Muscle layer of colon (tissue), 2 donors: Measurements from ENCODE around the gene UNC93A.
"Not testable (repeated sequence)": the region's sequence is repeated elsewhere in the genome, so short reads cannot be mapped to it uniquely, and the experiment has no call there.

Source experiments
- H3K27ac ChIP-seq: one replicate; pipeline ENCODE4 v1.7.0; 2013; ENCODE audit warnings: low read depth, mild to moderate bottlenecking, low read length, moderate library complexity
- H3K27me3 ChIP-seq, 2 donors: one replicate each; pipeline ENCODE4 v1.7.0; 2013; ENCODE audit warnings: low read length in 2 of 2, mild to moderate bottlenecking in 2 of 2; ENCODE audit not compliant: insufficient read depth in 2 of 2, control insufficient read depth in 1 of 2
- H3K36me3 ChIP-seq: one replicate; pipeline ENCODE4 v1.7.0; 2013; ENCODE audit warnings: mild to moderate bottlenecking, low read length; ENCODE audit not compliant: insufficient read depth
- H3K4me1 ChIP-seq: one replicate; pipeline ENCODE4 v1.7.0; 2013; ENCODE audit warnings: mild to moderate bottlenecking, low read length; ENCODE audit not compliant: insufficient read depth
- H3K4me3 ChIP-seq, 2 donors: one replicate each; pipeline ENCODE4 v1.7.0; 2013; ENCODE audit warnings: low read length in 2 of 2, low read depth in 1 of 2, mild to moderate bottlenecking in 1 of 2, moderate library complexity in 1 of 2
- H3K9ac ChIP-seq: one replicate; pipeline ENCODE4 v1.7.0; 2013; ENCODE audit warnings: low read length
- H3K9me3 ChIP-seq: one replicate; pipeline ENCODE4 v1.7.0; 2013; ENCODE audit warnings: mild to moderate bottlenecking, low read length
- donor health status: abdominal sarcoma.
- donor health status: Adenocarcinoma of cecum.

Gene UNC93A

DNA sequence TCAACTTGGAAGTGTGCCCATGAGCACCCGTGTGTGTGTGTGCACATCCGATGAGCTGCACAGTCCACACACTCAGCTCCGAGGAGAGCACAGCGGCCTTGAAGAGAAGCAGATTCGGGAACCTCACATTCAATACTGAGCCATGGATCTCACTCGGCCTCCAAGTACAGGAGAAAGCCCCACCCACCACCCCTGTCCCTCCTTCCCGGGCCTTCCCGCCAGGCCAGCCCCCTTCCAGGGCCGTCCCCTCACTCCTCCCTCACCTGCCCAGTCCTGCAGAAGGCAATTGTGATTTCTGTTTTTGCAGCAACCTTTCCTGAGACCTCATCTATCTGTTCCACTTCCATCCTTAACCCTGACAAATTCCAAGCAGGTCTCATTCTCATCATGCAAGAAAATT, 30.1 kb downstream of the UNC93A start:
- not testable (repeated sequence) for H3K9ac ChIP-seq, H3K36me3 ChIP-seq, H3K27me3 ChIP-seq, H3K4me1 ChIP-seq, H3K27ac ChIP-seq, H3K9me3 ChIP-seq, H3K4me3 ChIP-seq

DNA sequence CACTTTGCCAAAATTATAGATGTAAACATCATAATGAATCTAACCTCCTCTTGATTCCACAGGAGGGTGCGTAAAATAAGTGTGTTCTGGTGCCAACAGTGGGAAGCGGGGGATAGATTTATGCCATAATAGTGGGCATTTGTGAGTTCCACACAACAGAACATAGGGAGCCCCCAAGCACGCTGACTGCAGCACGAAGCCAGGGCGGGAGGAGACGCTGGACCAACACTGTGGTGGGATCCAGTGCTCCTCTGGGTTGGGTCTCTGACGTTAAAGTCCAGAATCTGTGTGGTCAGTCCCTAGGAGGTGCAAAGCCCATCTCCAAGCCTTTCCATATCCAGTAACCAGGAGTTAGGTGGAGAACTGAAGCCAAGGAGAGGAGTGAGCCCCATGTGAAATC, 32.0 kb downstream of the UNC93A start:
- no peak overlapping the region for H3K4me3 ChIP-seq
- no peaks in the 10 kb centered on the region for H3K9me3 ChIP-seq
- no peak overlapping the region for H3K9ac ChIP-seq
- H3K36me3 ChIP-seq = no peaks in the 10 kb centered on the region
- no peak overlapping the region for H3K27ac ChIP-seq
- no peaks in the 10 kb centered on the region for H3K4me1 ChIP-seq
- H3K27me3 ChIP-seq = no peaks in the 10 kb centered on the region

DNA sequence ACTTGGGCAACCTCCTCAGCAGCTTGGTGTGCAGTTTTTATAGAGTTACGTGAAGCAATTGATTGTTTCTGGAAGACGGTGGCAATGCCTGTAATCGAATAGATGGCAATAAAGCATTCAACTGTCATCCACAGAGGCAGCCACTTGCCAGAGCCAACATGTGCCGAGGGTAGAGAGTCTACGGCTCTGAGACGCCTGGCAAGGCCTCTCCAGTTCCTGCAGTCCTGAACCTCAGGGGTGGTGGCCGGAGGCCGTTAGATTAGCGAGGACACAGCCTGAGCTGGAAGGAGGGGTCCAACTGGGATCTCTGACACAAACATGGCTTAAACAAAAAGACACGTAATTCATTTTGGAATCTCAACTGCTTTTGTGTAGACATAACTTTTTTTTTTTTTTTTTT, 33.0 kb downstream of the UNC93A start:
- H3K4me3 ChIP-seq = no peak overlapping the region

DNA sequence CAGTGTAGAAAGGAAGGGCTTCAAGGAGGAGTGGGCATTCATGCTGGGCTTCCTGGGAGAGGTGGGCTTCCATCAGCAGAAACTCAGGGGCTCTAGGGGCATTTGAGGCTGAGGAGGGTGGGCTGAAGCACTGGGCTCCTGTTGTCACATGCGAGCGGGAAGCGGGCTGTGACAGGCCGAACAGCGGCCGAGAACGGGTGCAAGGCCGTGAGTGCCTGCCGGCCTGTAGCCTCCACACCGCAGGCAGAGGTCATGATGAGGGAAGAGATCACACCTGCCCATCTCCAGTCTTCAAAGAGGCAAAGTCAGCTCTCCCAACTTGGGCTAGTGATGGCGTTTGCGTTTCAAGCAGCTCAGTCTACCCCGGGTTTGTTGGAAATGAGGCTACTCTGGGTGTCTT, 34.7 kb downstream of the UNC93A start:
- Histone ChIP-seq H3K27me3 (no peaks in the 10 kb centered on the region), H3K4me1 (no peaks in the 10 kb centered on the region), H3K4me3 (no peak overlapping the region), H3K36me3 (no peaks in the 10 kb centered on the region), H3K27ac (no peak overlapping the region), H3K9ac (no peak overlapping the region), H3K9me3 (no peaks in the 10 kb centered on the region)

More for the DNA sequence above, 33.0 kb downstream of the UNC93A start:
- Histone ChIP-seq H3K27me3 (no peaks in the 10 kb centered on the region), H3K9ac (no peak overlapping the region), H3K27ac (no peak overlapping the region), H3K36me3 (no peaks in the 10 kb centered on the region), H3K9me3 (no peaks in the 10 kb centered on the region), H3K4me1 (no peaks in the 10 kb centered on the region)

DNA sequence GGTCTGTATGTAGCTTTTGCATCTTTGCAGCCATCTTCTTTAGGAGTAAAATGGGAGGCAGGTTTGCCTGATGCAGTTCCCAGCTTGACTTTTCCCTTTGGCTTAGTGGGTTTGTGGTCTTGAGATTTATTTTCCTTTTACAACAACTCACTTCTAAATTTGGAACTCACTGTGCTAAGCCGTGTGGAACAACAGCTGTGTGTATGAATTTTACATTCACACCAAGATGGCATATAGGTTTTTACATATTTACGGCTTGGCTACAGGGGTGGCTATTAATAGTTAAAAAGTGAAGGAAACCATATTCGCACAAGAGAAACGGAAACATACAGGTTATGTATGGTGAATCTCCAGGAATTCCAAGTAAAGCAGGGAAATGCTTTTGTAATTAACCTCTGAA, 36.3 kb downstream of the UNC93A start:
- H3K4me1 ChIP-seq = no peaks in the 10 kb centered on the region
- no peaks in the 10 kb centered on the region for H3K27me3 ChIP-seq
- no peak overlapping the region for H3K27ac ChIP-seq
- no peaks in the 10 kb centered on the region for H3K36me3 ChIP-seq
- no peak overlapping the region for H3K9ac ChIP-seq
- no peaks in the 10 kb centered on the region for H3K9me3 ChIP-seq
- H3K4me3 ChIP-seq = no peak overlapping the region

DNA sequence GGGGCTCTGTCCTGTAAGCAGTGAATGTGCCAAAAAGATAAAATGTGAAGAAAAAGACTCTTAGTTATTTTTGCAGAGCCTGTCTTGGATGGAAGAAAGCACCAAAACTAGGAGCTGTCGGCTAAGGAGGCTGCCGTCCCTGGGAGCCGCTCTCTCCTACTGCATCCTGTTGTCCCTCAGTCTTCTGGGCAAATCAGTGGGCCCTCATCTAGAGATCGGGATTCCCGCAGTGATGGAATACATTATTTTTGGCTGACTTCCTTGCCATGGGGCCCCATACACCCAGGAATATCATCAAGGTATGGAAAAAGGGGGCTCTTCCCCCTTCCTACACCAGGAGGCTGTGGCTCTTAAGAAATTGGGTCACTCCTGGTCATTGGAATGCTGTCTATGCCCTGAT, 37.0 kb downstream of the UNC93A start:
- no peaks in the 10 kb centered on the region for H3K4me1 ChIP-seq
- H3K36me3 ChIP-seq = no peaks in the 10 kb centered on the region
- no peaks in the 10 kb centered on the region for H3K9me3 ChIP-seq
- no peak overlapping the region for H3K27ac ChIP-seq
- H3K9ac ChIP-seq = no peak overlapping the region
- no peak overlapping the region for H3K4me3 ChIP-seq
- no peaks in the 10 kb centered on the region for H3K27me3 ChIP-seq

DNA sequence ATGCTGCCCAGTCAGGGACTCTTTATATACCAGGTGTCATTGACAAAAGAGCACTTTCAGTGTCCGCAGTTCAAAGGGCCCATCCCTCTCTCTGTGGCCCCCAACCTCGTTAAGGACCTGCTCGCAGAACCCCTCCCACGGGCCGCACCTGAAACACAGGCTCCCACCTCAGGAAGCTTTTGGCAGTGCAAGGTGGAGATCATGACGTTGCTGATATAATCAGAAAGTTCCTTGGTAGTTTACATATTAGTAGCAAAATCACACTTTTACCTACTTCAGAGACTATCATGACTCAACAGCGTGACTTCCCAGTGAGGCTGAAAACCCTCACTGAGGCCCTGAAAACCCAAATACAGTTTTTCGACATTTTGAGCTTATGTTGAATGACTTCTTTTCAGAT, 37.9 kb downstream of the UNC93A start:
- Histone ChIP-seq H3K27me3 (no peaks in the 10 kb centered on the region), H3K27ac (no peak overlapping the region), H3K36me3 (no peaks in the 10 kb centered on the region), H3K4me1 (no peaks in the 10 kb centered on the region), H3K4me3 (no peak overlapping the region), H3K9ac (no peak overlapping the region), H3K9me3 (no peaks in the 10 kb centered on the region)

DNA sequence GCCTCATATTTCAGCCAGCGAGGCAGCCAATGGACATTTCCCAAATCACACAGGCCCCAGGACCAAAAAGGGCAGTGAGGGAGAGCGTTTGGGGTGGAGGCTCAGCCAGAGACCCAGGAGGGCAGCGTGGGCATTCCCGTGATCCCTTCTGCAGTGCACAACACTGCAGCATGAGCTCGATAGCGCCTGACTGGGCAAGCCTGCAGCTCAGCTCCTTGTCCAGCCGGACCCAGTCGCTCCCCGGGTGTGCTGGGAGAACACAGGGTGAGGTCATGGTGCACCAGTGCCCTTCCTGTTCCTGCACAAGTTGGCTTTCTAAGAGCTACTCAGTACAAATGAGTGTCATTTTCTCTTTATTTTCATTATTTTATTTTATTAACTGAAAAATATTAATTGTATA, 39.6 kb downstream of the UNC93A start:
- H3K27me3 ChIP-seq = no peaks in the 10 kb centered on the region
- H3K36me3 ChIP-seq = no peaks in the 10 kb centered on the region
- H3K9ac ChIP-seq = no peak overlapping the region
- no peak overlapping the region for H3K27ac ChIP-seq
- no peaks in the 10 kb centered on the region for H3K4me1 ChIP-seq
- H3K9me3 ChIP-seq = no peaks in the 10 kb centered on the region
- no peak overlapping the region for H3K4me3 ChIP-seq

DNA sequence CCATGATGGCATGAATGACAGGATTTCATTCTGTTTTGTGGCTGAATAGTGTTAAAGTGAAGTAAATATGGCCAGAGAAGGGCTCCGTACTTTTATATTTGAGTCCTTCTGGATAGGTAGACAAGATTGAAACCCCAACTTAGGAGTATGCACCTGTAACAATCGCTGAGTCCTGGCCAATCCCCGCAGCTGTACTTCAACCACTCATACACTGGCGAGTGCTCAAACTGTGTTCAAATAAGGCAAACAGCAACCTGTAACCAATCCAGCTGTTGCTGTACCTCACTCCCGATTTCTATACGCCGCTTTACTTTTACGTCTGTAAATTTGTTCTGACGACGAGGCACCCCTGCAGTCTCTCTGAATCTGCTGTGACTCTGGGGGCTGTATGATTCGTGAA, 40.5 kb downstream of the UNC93A start:
- Histone ChIP-seq H3K9me3 (no peaks in the 10 kb centered on the region), H3K27me3 (no peaks in the 10 kb centered on the region), H3K9ac (no peak overlapping the region), H3K4me3 (no peak overlapping the region), H3K36me3 (no peaks in the 10 kb centered on the region), H3K4me1 (no peaks in the 10 kb centered on the region), H3K27ac (no peak overlapping the region)

DNA sequence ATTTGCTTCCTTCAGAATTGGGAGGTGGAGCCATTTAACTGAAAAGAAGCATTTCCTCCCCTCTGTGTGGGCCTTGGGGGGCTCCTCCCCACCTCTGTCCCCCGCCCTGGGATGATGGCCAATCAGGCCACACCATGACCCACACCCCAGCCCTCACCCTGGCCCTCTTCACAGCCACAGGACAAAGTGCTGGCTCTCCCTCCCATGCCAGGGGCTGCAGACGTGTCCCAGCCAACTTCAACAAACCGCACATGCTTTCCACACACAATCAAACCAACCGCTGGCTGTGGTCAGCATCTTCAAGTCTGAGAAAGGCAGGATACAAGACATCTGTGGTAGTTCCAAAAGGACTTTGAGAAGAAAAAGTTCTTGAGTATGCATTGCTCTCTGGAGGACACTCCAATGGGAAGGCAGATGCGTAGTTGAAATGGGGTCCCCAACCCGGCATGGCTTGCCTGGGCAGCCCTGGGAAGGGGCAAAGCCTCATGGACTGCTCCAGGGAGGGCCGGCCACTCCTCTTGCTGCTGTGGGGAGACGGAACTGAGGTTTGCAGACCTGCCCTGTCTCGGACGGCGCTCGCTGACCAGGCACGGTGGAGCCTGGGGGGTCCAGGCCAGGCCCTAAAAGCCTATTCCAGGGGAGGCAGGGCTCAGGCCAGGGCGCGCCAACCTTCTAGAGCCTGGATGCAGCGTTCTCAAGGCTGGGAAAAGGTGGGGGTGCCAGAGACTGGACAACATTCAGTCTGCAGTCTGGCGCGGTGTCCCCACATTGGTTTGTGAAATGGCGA, 45.9 kb downstream of the UNC93A start:
- Histone ChIP-seq H3K9me3 (no peaks in the 10 kb centered on the region), H3K4me1 (no peaks in the 10 kb centered on the region), H3K36me3 (no peaks in the 10 kb centered on the region), H3K9ac (no peak overlapping the region), H3K27ac (no peak overlapping the region), H3K27me3 (no peaks in the 10 kb centered on the region), H3K4me3 (no peak overlapping the region)

DNA sequence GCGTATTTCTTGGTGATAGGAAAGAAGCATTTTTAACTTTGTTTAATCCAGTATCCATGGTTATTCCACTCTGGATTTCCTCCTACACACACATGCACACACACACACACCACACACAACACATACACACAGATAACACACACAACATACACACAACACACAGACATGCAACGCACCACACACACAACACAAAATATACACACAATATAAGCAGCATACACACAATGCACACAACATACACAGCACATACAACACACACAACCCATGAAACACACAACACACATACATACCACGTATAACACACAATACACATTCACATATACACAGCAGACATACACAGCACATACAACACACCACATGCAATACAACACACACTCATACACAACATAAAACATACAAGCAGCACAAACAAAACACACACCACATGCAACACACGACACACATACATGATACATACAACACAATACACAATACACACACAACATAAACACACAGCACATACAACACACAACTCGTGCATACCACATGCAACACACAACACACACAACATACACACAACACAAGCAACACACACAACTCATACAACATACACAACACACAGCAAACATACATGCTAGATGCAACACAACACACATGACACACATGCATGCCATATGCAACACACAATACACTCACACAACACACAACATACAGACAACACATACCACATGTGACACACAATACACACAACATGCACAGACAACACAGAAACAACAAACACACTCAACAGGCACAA, 46.7 kb downstream of the UNC93A start:
- Histone ChIP-seq H3K4me3 (no peak overlapping the region), H3K27ac (no peak overlapping the region), H3K27me3 (no peaks in the 10 kb centered on the region), H3K9me3 (no peaks in the 10 kb centered on the region), H3K4me1 (no peaks in the 10 kb centered on the region), H3K9ac (no peak overlapping the region), H3K36me3 (no peaks in the 10 kb centered on the region)
